Measurements from ENCODE around the gene RILP. TPM values are rescaled to one million over a fixed set of nuclear protein-coding genes. Genes with fewer than 3 reads are reported as not detected.

Gene RILP
- total RNA-seq, 1 donor from 2014 or later: 3.4 TPM

DNA sequence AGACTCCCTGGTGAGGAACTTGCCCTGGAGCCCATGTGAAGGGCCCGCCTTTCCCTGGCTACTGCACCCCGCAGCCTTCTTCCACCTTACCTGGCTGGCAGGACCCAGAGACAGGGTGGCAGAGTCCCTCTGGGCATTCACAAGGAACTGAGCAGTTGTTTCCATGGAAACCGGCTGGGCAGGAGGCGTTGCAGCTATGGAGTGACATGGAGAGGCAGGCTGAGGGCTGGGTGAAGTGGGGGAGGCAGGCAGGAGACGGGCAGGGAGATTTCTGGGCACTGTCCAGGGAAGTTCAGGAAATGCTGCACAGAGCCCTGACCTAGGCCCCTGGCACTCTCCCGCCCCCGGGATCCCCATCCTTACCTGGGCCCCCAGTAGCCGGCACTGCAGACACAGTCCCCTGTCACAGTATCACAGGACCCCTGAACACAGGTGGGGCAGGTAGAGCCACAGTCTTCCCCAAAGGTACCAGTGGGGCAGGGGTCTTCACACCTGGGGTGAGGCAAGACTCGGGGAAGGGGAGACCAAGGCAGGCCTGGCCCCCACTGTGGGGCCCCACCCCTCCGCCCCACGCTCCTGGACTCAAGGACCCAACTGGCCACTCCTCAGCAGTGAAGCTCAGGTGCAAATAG, 10.0 kb downstream of the RILP start:
- H3K36me3 ChIP-seq (ENCODE audit: control insufficient read depth, insufficient read depth, low read length): no peaks in the 10 kb centered on the region
- DNase-seq (ENCODE audit: low read depth): no peak
- no peak for FAIRE-seq
- H3K27me3 ChIP-seq (ENCODE audit: control insufficient read depth, insufficient read depth, low read length): no peaks in the 10 kb centered on the region
- TF ChIP-seq, protein P1, sequence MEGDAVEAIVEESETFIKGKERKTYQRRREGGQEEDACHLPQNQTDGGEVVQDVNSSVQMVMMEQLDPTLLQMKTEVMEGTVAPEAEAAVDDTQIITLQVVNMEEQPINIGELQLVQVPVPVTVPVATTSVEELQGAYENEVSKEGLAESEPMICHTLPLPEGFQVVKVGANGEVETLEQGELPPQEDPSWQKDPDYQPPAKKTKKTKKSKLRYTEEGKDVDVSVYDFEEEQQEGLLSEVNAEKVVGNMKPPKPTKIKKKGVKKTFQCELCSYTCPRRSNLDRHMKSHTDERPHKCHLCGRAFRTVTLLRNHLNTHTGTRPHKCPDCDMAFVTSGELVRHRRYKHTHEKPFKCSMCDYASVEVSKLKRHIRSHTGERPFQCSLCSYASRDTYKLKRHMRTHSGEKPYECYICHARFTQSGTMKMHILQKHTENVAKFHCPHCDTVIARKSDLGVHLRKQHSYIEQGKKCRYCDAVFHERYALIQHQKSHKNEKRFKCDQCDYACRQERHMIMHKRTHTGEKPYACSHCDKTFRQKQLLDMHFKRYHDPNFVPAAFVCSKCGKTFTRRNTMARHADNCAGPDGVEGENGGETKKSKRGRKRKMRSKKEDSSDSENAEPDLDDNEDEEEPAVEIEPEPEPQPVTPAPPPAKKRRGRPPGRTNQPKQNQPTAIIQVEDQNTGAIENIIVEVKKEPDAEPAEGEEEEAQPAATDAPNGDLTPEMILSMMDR (IDR thresholded peaks at IDR 0.05; ENCODE audit: insufficient read depth, low read length, severe bottlenecking): no peak
- H3K4me3 ChIP-seq (ENCODE audit: low read depth, low read length): no peak overlapping the region

DNA sequence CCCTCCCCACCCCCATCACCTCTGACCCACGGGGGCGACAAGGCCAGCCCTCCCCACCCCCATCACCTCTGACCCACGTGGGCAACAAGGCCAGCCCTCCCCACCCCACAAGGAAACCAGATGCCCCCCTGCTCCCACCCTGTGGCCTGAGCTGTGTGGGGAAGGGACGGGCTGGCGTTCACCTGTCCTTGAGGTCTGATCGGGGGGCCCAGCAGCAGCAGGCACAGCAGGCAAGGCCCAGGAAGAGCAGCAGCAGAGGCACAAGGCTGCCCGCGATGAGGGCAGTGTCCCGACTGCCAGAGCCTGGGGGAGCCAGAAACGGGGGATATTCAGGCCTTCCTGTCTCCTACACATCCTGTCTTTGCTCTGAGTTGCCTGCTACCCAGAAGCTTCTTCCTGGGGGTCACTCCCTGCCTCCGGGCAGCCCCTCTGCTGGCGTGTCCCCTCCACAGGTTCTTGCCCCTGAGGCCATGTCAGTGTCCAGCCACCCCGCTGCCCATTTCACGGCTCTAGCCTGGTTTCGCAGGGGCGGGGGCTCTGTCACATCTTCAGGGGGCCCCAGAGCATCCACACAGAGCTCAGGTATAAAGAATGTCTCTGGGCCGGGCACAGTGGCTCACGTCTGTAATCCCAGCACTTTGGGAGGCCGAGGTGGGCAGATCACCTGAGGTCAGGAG, 10.9 kb downstream of the RILP start:
- no peaks in the 10 kb centered on the region for H3K27me3 ChIP-seq (ENCODE audit: control insufficient read depth, insufficient read depth, low read length)
- no peak overlapping the region for H3K4me3 ChIP-seq (ENCODE audit: low read depth, low read length)
- DNase-seq (ENCODE audit: low read depth) (no peak), FAIRE-seq (no peak)
- TF ChIP-seq, protein P1 (IDR thresholded peaks at IDR 0.05; ENCODE audit: insufficient read depth, low read length, severe bottlenecking): no peak
- no peaks in the 10 kb centered on the region for H3K36me3 ChIP-seq (ENCODE audit: control insufficient read depth, insufficient read depth, low read length)

DNA sequence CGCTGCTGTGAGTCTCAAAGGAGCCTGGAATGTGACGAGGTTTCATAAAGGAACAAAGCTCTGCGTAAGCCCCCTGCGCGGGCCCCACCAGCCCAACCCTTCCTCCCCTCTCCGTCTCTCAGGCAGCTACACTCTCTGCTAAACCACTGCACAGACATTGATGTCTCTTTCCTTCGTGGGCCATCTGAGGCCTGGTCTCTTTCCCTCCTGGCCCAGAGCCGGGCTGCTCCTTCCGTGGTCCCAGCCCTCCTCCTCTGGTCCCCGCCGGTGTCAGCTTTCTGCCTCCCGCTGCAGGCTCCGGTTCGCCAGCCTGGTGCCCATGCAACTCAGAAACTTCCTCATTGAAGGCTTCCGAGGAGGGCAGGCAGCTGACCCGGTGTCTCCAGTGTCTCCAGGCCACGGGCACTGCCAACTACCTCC, 11.5 kb downstream of the RILP start:
- TF ChIP-seq, protein P1 (IDR thresholded peaks at IDR 0.05; ENCODE audit: insufficient read depth, low read length, severe bottlenecking): no peak
- H3K4me3 ChIP-seq (ENCODE audit: low read depth, low read length): no peak overlapping the region
- no peak for DNase-seq (ENCODE audit: low read depth)
- FAIRE-seq: no peak
- no peaks in the 10 kb centered on the region for H3K36me3 ChIP-seq (ENCODE audit: control insufficient read depth, insufficient read depth, low read length)
- H3K27me3 ChIP-seq (ENCODE audit: control insufficient read depth, insufficient read depth, low read length): no peaks in the 10 kb centered on the region

GRCh38 chr17:1636732-1637285, 12.9 kb downstream of the RILP start:
- Histone ChIP-seq H3K36me3 (ENCODE audit: control insufficient read depth, insufficient read depth, low read length) (no peaks in the 10 kb centered on the region), H3K4me3 (ENCODE audit: low read depth, low read length) (no peak overlapping the region), H3K27me3 (ENCODE audit: control insufficient read depth, insufficient read depth, low read length) (no peaks in the 10 kb centered on the region)
- TF ChIP-seq, protein P1 (IDR thresholded peaks at IDR 0.05; ENCODE audit: insufficient read depth, low read length, severe bottlenecking): no peak
- DNase-seq (ENCODE audit: low read depth) (no peak), FAIRE-seq (no peak)

- FAIRE-seq: no peak
These were observed 13.8 kb downstream of the RILP start for GRCh38 chr17:1635675-1636465.

More at GRCh38 chr17:1635675-1636465, 13.8 kb downstream of the RILP start:
- no peak for DNase-seq (ENCODE audit: low read depth)
- Histone ChIP-seq H3K4me3 (ENCODE audit: low read depth, low read length) (no peak overlapping the region), H3K36me3 (ENCODE audit: control insufficient read depth, insufficient read depth, low read length) (no peaks in the 10 kb centered on the region), H3K27me3 (ENCODE audit: control insufficient read depth, insufficient read depth, low read length) (no peaks in the 10 kb centered on the region)
- TF ChIP-seq, protein P1 (IDR thresholded peaks at IDR 0.05; ENCODE audit: insufficient read depth, low read length, severe bottlenecking): no peak
